C1 segment of cervical spinal cord (tissue), 14 donors: Measurements from ENCODE around the gene MTOR.
"Not testable (repeated sequence)": the region's sequence is repeated elsewhere in the genome, so short reads cannot be mapped to it uniquely, and the experiment has no call there.

Experiments
- DNase-seq, 14 donors: peaks; one replicate each; lab custom pipeline; 2025; lab: John Stamatoyannopoulos, UW

The MTOR gene

GRCh38 chr1:11064942-11065341 is 197.4 kb downstream of the MTOR start:
- no peak for DNase-seq

- DNase-seq, result not testable (repeated sequence)
Measured at GRCh38 chr1:11063937-11064537, 198.3 kb downstream of the MTOR start.

GRCh38 chr1:11062965-11063401 is 199.4 kb downstream of the MTOR start:
- no peak for DNase-seq

- DNase-seq, result no peak
Measured at GRCh38 chr1:11061652-11062365, 200.5 kb downstream of the MTOR start.

- DNase-seq, result peak; percentile 10 to 93 (median 80)
Measured at GRCh38 chr1:11059968-11060830, 202.2 kb downstream of the MTOR start, which contains the start of gene SRM. Gene SRM (minus strand): TSS chr1:11060018. CDS start chr1:11059943, 75 bp downstream.

GRCh38 chr1:11059155-11059967 is 203.0 kb downstream of the MTOR start:
- no peak for DNase-seq

GRCh38 chr1:11058595-11059154 is 203.7 kb downstream of the MTOR start:
- DNase-seq, result no peak

- DNase-seq, result no peak
Measured at GRCh38 chr1:11058026-11058425, 204.3 kb downstream of the MTOR start.

GRCh38 chr1:11057477-11057876 is 204.9 kb downstream of the MTOR start:
- no peak for DNase-seq
